NCI-H1048 (cell line): Measurements from ENCODE around the gene UCP3.

ENCODE experiments used
- DNase-seq: peaks from one replicate; lab custom pipeline; 2025; lab: John Stamatoyannopoulos, UW

Gene UCP3

GRCh38 chr11:73977856-73978519 is 30.9 kb downstream of the UCP3 start:
- no peak for DNase-seq

- DNase-seq: no peak
Measured at GRCh38 chr11:73976451-73977151, 32.3 kb downstream of the UCP3 start.

- no peak for DNase-seq
Measured at GRCh38 chr11:73975479-73975757, 33.5 kb downstream of the UCP3 start.

GRCh38 chr11:73974604-73975478 is 34.0 kb downstream of the UCP3 start:
- no peak for DNase-seq

GRCh38 chr11:73972620-73973449 is 36.0 kb downstream of the UCP3 start:
- no peak for DNase-seq

- no peak for DNase-seq
Measured at GRCh38 chr11:73972187-73972586, 36.7 kb downstream of the UCP3 start.

GRCh38 chr11:73971175-73971719 is 37.6 kb downstream of the UCP3 start:
- no peak for DNase-seq

- no peak for DNase-seq
Measured at GRCh38 chr11:73969991-73970800, 38.7 kb downstream of the UCP3 start.

- DNase-seq: no peak
Measured at GRCh38 chr11:73969091-73969490, 39.8 kb downstream of the UCP3 start.

- no peak for DNase-seq
Measured at GRCh38 chr11:73968356-73968966, 40.4 kb downstream of the UCP3 start.

- no peak for DNase-seq
Measured at GRCh38 chr11:73965764-73966121, 43.1 kb downstream of the UCP3 start.

GRCh38 chr11:73965076-73965763 is 43.7 kb downstream of the UCP3 start:
- DNase-seq: no peak

- DNase-seq: no peak
Measured at GRCh38 chr11:73963861-73964260, 45.0 kb downstream of the UCP3 start.

- no peak for DNase-seq
Measured at GRCh38 chr11:73962101-73962705, 46.7 kb downstream of the UCP3 start.

- no peak for DNase-seq
Measured at GRCh38 chr11:73961321-73961720, 47.6 kb downstream of the UCP3 start.

- DNase-seq: no peak
Measured at GRCh38 chr11:73958521-73959141, 50.3 kb downstream of the UCP3 start.

- no peak for DNase-seq
Measured at GRCh38 chr11:73957654-73958361, 51.1 kb downstream of the UCP3 start.

GRCh38 chr11:73956876-73957653 is 51.8 kb downstream of the UCP3 start:
- no peak for DNase-seq
